Naive thymus-derived CD8-positive, alpha-beta T cell (primary cell): Measurements from ENCODE around the gene PIGR. TPM values are rescaled to one million over a fixed set of nuclear protein-coding genes. Genes with fewer than 3 reads are reported as not detected.

ENCODE experiments used
- polyA plus RNA-seq, 3 donors: library from polyadenylated mRNA; unstranded; fragments of 300-500 nt; fragmentation: Illumina TruSeq; gene quantifications; one replicate each; pipeline ENCODE4 v1.2.3, GENCODE V29; 2021
- total RNA-seq, 8 experiments: library from RNA in 2 of 8; stranded (reverse) in 2 of 8; gene quantifications; one replicate each; pipeline ENCODE4 v1.2.3 and lab custom pipeline; 2021 to 2026

PIGR gene
- total and polyA plus RNA-seq, 5 experiments from 2014 or later, result 0.03 TPM; not detected in 4

Other genes starting within 250 kb of the PIGR start
- not detected for gene IL19, start 175.7 kb downstream of the PIGR start, total RNA-seq
- gene IL19, start 175.7 kb downstream of the PIGR start, polyA plus RNA-seq, result not detected
- gene IL10, start 174.0 kb downstream of the PIGR start, total RNA-seq, result not detected
- not detected for gene IL10, start 174.0 kb downstream of the PIGR start, polyA plus RNA-seq
- not detected for gene IL20, start 80.8 kb downstream of the PIGR start, total RNA-seq
- not detected for gene IL20, start 80.8 kb downstream of the PIGR start, polyA plus RNA-seq
- not detected for gene IL24, start 49.0 kb downstream of the PIGR start, total RNA-seq
- gene IL24, start 49.0 kb downstream of the PIGR start, polyA plus RNA-seq, result 10 to 100 TPM; 16.3 to 29.8 (median 19.3) TPM
- gene FCMR, start 24.5 kb downstream of the PIGR start, total RNA-seq, result 100 to 1,000 TPM; 742 to 747 TPM
- 100 to 1,000 TPM; 536 to 869 (median 596) TPM for gene FCMR, start 24.5 kb downstream of the PIGR start, polyA plus RNA-seq
- not detected for gene FCAMR, start 24.0 kb upstream of the PIGR start, total RNA-seq
- not detected for gene FCAMR, start 24.0 kb upstream of the PIGR start, polyA plus RNA-seq
- gene C1orf116, start 86.3 kb upstream of the PIGR start, total RNA-seq, result under 1 TPM; 0.14 to 0.16 TPM
- not detected for gene C1orf116, start 86.3 kb upstream of the PIGR start, polyA plus RNA-seq
- 10 to 100 TPM; 11.5 to 12.0 TPM for gene YOD1, start 104.7 kb upstream of the PIGR start, total RNA-seq
- gene YOD1, start 104.7 kb upstream of the PIGR start, polyA plus RNA-seq, result 1 to 10 TPM in 1 of 3 donors, under 1 TPM in 2; 0.70 to 1.3 (median 0.90) TPM
- gene PFKFB2, start 106.8 kb upstream of the PIGR start, total RNA-seq, result 1 to 10 TPM; 4.7 to 6.5 TPM
- gene PFKFB2, start 106.8 kb upstream of the PIGR start, polyA plus RNA-seq, result 1 to 10 TPM; 1.0 to 1.3 (median 1.1) TPM
- gene C4BPB, start 142.4 kb upstream of the PIGR start, total RNA-seq, result 1 to 10 TPM in 1 of 2 experiments, under 1 TPM in 1; 0.44 to 1.6 TPM
- gene C4BPB, start 142.4 kb upstream of the PIGR start, polyA plus RNA-seq, result under 1 TPM in 1 of 3 donors, not detected in 2; 0.32 TPM
- not detected for gene C4BPA, start 157.8 kb upstream of the PIGR start, total RNA-seq
- not detected for gene C4BPA, start 157.8 kb upstream of the PIGR start, polyA plus RNA-seq